GM06990 (cell line): ENCODE results near the gene ERCC2.

Experiments used
- DNase-seq: peaks from one replicate; pipeline ENCODE4 v3.0.0-alpha.2; 2011; ENCODE audit not compliant: insufficient read length; ENCODE audit errors: extremely low read depth
- H3K27me3 ChIP-seq: replicated peaks from 2 replicates; pipeline ENCODE4 v1.6.0; 2011; ENCODE audit warnings: low read length; ENCODE audit not compliant: control insufficient read depth, insufficient read depth
- H3K36me3 ChIP-seq: 2 replicates; pipeline ENCODE4 v1.5.1; 2011; ENCODE audit warnings: low read length; ENCODE audit not compliant: control insufficient read depth, insufficient read depth
- H3K4me3 ChIP-seq: replicated peaks from 2 replicates; pipeline ENCODE4 v1.5.1; 2011; ENCODE audit warnings: low read depth, mild to moderate bottlenecking, control low read depth, low read length
- CTCF ChIP-seq: IDR thresholded peaks from 2 replicates; pipeline ENCODE4 v1.5.1; 2011; ENCODE audit warnings: low read length, control low read depth, mild to moderate bottlenecking, inconsistent platforms; ENCODE audit not compliant: insufficient read depth, poor library complexity, severe bottlenecking

Gene ERCC2

GRCh38 chr19:45407091-45407375, 36.7 kb upstream of the ERCC2 start:
- TF ChIP-seq CTCF = no peak
- H3K27me3 ChIP-seq = no peaks in the 10 kb centered on the region
- DNase-seq = no peak
- peak overlapping the region; percentile 88 for H3K4me3 ChIP-seq
- H3K36me3 ChIP-seq = no peaks in the 10 kb centered on the region

- H3K4me3 ChIP-seq = peak within 1 kb of the TSS; percentile 88
- no peak for TF ChIP-seq CTCF
- H3K27me3 ChIP-seq = no peaks in the 10 kb centered on the region
- H3K36me3 ChIP-seq = no peaks in the 10 kb centered on the region
- peak; percentile 90 for DNase-seq
Measured at GRCh38 chr19:45406226-45407090, 36.1 kb upstream of the ERCC2 start, which contains the start of gene POLR1G. TSS of gene POLR1G (plus strand) at chr19:45406644. CDS start at chr19:45406697, 53 bp downstream.

GRCh38 chr19:45405435-45406225, 35.3 kb upstream of the ERCC2 start:
- no peak for TF ChIP-seq CTCF
- peak; percentile 86 for DNase-seq
- no peaks in the 10 kb centered on the region for H3K36me3 ChIP-seq
- H3K27me3 ChIP-seq = no peaks in the 10 kb centered on the region
- H3K4me3 ChIP-seq = peak overlapping the region; percentile 88

- no peak for DNase-seq
- H3K27me3 ChIP-seq = no peaks in the 10 kb centered on the region
- peak within 1 kb of the TSS; percentile 88 for H3K4me3 ChIP-seq
- no peaks in the 10 kb centered on the region for H3K36me3 ChIP-seq
- no peak for TF ChIP-seq CTCF
Measured at GRCh38 chr19:45404557-45405434, 34.4 kb upstream of the ERCC2 start, which contains the start of gene PPP1R13L. TSS of gene PPP1R13L (minus strand) at chr19:45405069. CDS start at chr19:45398318, 6,751 bp downstream.

GRCh38 chr19:45403781-45404556, 33.6 kb upstream of the ERCC2 start:
- TF ChIP-seq CTCF = peak; percentile 79
- Histone ChIP-seq H3K36me3 (no peaks in the 10 kb centered on the region), H3K4me3 (peak overlapping the region; percentile 31; the same call in 1 of the 2 replicates), H3K27me3 (no peaks in the 10 kb centered on the region)
- DNase-seq = peak; percentile 59
